ENCODE data around the gene MYADML2.

DNA sequence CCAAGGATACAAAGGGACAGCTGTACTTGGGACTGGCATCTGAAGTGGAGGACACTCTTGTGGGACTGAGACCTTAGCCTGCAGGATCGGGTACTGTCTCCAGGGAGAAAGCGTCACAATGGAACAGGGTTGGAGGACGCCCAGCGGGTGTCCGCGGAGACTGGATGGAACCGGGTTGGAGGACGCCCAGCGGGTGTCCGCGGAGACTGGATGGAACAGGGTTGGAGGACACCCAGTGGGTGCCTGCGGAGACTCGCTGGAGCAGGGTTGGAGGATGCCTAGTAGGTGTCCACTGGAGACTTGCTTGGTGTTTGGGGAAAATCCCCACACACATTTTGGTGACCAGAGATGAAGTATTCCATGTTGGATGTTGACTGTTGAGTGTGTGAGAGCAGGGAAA lies at the start of gene MYADML2:
- TF ChIP-seq EZH2 (IDR thresholded peaks at IDR 0.05; ENCODE audit: low read length, unreplicated experiment) (no peak), EZH2phosphoT487 (IDR thresholded peaks at IDR 0.05; ENCODE audit: borderline replicate concordance, low read length) (no peak)
- TF ChIP-seq, protein P1, sequence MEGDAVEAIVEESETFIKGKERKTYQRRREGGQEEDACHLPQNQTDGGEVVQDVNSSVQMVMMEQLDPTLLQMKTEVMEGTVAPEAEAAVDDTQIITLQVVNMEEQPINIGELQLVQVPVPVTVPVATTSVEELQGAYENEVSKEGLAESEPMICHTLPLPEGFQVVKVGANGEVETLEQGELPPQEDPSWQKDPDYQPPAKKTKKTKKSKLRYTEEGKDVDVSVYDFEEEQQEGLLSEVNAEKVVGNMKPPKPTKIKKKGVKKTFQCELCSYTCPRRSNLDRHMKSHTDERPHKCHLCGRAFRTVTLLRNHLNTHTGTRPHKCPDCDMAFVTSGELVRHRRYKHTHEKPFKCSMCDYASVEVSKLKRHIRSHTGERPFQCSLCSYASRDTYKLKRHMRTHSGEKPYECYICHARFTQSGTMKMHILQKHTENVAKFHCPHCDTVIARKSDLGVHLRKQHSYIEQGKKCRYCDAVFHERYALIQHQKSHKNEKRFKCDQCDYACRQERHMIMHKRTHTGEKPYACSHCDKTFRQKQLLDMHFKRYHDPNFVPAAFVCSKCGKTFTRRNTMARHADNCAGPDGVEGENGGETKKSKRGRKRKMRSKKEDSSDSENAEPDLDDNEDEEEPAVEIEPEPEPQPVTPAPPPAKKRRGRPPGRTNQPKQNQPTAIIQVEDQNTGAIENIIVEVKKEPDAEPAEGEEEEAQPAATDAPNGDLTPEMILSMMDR (conservative IDR thresholded peaks at IDR 0.05; ENCODE audit: low read depth, low read length) = no peak
